ENCODE data around the gene ERO1A. TPM values are rescaled to one million over a fixed set of nuclear protein-coding genes. Genes with fewer than 3 reads are reported as not detected.
"Not testable (repeated sequence)": the region's sequence is repeated elsewhere in the genome, so short reads cannot be mapped to it uniquely, and the experiment has no call there.

ERO1A gene
- total RNA-seq, 1 donor from 2014 or later: 25.8 TPM

GRCh38 chr14:52733824-52734223, 38.5 kb upstream of the ERO1A start:
- no peak overlapping the region for H3K4me3 Mint-ChIP-seq (ENCODE audit: unreplicated experiment)
- H3K27ac Mint-ChIP-seq (ENCODE audit: unreplicated experiment): no peak overlapping the region
- DNase-seq: no peak
- H3K27me3 Mint-ChIP-seq (ENCODE audit: unreplicated experiment): peaks cover 2% of the 10 kb centered on the region
- no peak for TF ChIP-seq CTCF (IDR thresholded peaks at IDR 0.05; ENCODE audit: partially characterized antibody, unreplicated experiment)
- peaks cover 5% of the 10 kb centered on the region for H3K4me1 Mint-ChIP-seq (ENCODE audit: low read depth, unreplicated experiment)
- H3K36me3 Mint-ChIP-seq (ENCODE audit: unreplicated experiment): no peaks in the 10 kb centered on the region
- H3K9me3 Mint-ChIP-seq (ENCODE audit: unreplicated experiment): peaks cover 2% of the 10 kb centered on the region

- H3K27me3 Mint-ChIP-seq (ENCODE audit: unreplicated experiment): no peaks in the 10 kb centered on the region
- no peak overlapping the region for H3K27ac Mint-ChIP-seq (ENCODE audit: unreplicated experiment)
- DNase-seq: no peak
- H3K4me1 Mint-ChIP-seq (ENCODE audit: low read depth, unreplicated experiment): peaks cover 3% of the 10 kb centered on the region
- H3K4me3 Mint-ChIP-seq (ENCODE audit: unreplicated experiment): peak overlapping the region; percentile 91
- peaks cover 2% of the 10 kb centered on the region for H3K9me3 Mint-ChIP-seq (ENCODE audit: unreplicated experiment)
- TF ChIP-seq CTCF (IDR thresholded peaks at IDR 0.05; ENCODE audit: partially characterized antibody, unreplicated experiment): no peak
- H3K36me3 Mint-ChIP-seq (ENCODE audit: unreplicated experiment): no peaks in the 10 kb centered on the region
These were observed 35.4 kb upstream of the ERO1A start for GRCh38 chr14:52730709-52731111.

DNA sequence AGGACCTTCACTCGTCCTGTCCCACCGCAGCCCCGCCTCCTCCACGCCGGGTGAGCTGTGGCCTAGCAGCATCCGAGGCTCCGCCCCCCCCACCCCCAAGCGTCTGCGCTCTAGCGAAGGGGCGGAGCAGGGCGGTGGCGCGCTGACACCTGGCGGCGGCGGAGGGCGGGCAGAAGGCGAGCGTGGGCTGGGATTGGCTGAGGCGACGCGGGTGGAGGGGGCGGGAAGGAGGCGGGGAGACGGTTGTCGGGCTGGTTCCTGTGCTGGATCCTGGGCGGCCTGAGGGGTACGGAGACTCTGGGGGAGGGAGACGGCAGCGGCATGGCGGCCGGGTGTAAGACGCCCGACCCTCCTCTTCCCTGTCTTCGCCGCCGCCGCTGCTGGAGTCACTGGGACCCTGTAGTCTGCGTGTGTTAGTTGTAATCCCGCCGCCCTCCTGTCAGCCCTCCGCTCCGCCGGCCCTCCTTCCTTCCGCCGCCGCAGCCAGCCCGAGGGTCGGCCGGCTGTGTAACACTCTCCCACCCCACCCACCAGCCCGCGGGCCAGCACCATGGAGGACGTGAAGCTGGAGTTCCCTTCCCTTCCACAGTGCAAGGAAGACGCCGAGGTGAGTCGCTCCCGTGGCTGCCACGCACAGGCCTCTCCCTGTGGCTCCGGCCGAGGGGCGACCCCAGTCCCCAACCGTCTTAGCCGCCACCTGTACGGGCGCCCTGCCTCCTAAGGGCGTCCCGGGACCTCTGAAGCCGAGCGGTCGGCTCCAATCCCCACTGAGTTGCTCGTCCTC, 34.8 kb upstream of the ERO1A start, which contains the start of gene STYX:
STYX (plus strand) TSS at position 242 of the 784 bp plus-strand sequence; CDS start at position 551, 309 bp downstream.
- H3K27ac Mint-ChIP-seq (ENCODE audit: unreplicated experiment): no peak within 1 kb of the TSS
- no peaks in the 10 kb centered on the region for H3K27me3 Mint-ChIP-seq (ENCODE audit: unreplicated experiment)
- peak; percentile 100 for DNase-seq
- H3K4me3 Mint-ChIP-seq (ENCODE audit: unreplicated experiment): peak within 1 kb of the TSS; percentile 91
- H3K36me3 Mint-ChIP-seq (ENCODE audit: unreplicated experiment): no peaks in the 10 kb centered on the region
- H3K4me1 Mint-ChIP-seq (ENCODE audit: low read depth, unreplicated experiment): peaks cover 3% of the 10 kb centered on the region
- TF ChIP-seq CTCF (IDR thresholded peaks at IDR 0.05; ENCODE audit: partially characterized antibody, unreplicated experiment): no peak
- peaks cover 2% of the 10 kb centered on the region for H3K9me3 Mint-ChIP-seq (ENCODE audit: unreplicated experiment)

- Mint-ChIP-seq H3K4me1 (ENCODE audit: low read depth, unreplicated experiment) (peaks cover 3% of the 10 kb centered on the region), H3K4me3 (ENCODE audit: unreplicated experiment) (peak overlapping the region; percentile 65), H3K9me3 (ENCODE audit: unreplicated experiment) (peaks cover 2% of the 10 kb centered on the region), H3K27ac (ENCODE audit: unreplicated experiment) (no peak overlapping the region), H3K36me3 (ENCODE audit: unreplicated experiment) (no peaks in the 10 kb centered on the region), H3K27me3 (ENCODE audit: unreplicated experiment) (no peaks in the 10 kb centered on the region)
- no peak for TF ChIP-seq CTCF (IDR thresholded peaks at IDR 0.05; ENCODE audit: partially characterized antibody, unreplicated experiment)
- DNase-seq: no peak
These were observed 34.2 kb upstream of the ERO1A start for GRCh38 chr14:52729585-52729924.

DNA sequence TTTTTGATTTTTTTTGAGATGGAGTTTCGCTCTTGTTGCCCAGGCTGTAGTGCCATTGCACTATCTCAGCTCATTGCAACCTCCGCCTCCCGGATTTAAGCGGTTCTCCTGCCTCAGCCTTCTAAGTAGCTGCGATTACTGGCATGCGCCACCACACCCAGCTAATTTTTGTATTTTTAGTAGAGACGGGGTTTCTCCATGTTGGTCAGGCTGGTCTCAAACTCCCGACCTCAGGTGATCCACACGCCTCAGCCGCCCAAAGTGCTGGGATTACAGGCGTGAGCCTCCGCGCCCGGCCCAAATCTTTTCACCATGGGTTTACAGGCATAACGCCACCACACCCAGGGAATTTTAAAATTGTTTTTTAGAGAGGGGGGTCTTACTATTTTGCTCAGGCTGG, 33.7 kb upstream of the ERO1A start:
- not testable (repeated sequence) for H3K27me3 Mint-ChIP-seq (ENCODE audit: unreplicated experiment); H3K36me3 Mint-ChIP-seq (ENCODE audit: unreplicated experiment); H3K27ac Mint-ChIP-seq (ENCODE audit: unreplicated experiment); DNase-seq; H3K4me1 Mint-ChIP-seq (ENCODE audit: low read depth, unreplicated experiment); H3K9me3 Mint-ChIP-seq (ENCODE audit: unreplicated experiment)
- H3K4me3 Mint-ChIP-seq (ENCODE audit: unreplicated experiment): peak overlapping the region; percentile 35

- not testable (repeated sequence) for H3K36me3 Mint-ChIP-seq (ENCODE audit: unreplicated experiment); H3K9me3 Mint-ChIP-seq (ENCODE audit: unreplicated experiment); DNase-seq; H3K27me3 Mint-ChIP-seq (ENCODE audit: unreplicated experiment); H3K4me1 Mint-ChIP-seq (ENCODE audit: low read depth, unreplicated experiment); H3K4me3 Mint-ChIP-seq (ENCODE audit: unreplicated experiment); H3K27ac Mint-ChIP-seq (ENCODE audit: unreplicated experiment)
These were observed 32.2 kb upstream of the ERO1A start for GRCh38 chr14:52727509-52727908.
